HEK293 (cell line): Measurements from ENCODE around the gene INF2.

ENCODE experiments used
- CTCF ChIA-PET: fragments of 350-600 bp; formaldehyde crosslinking; extraction: SDS; loops from one replicate; lab custom pipeline; 2021; ENCODE audit warnings: antibody characterized with exemption; lab: Yijun Ruan, JAX
- POLR2A ChIA-PET: fragments of 300-600 bp; formaldehyde crosslinking; extraction: SDS; loops from one replicate; lab custom pipeline; 2020; ENCODE audit warnings: antibody characterized with exemption, inconsistent platforms; lab: Yijun Ruan, JAX
- H3K27ac ChIP-seq: fragments of 200-500 bp; sonication (Bioruptor generic); 2 replicates; pipeline ENCODE4 v1.5.1; 2014; ENCODE audit warnings: low read depth, low read length, control low read depth, inconsistent platforms; ENCODE audit errors: extremely low read depth
- H3K36me3 ChIP-seq, 2 experiments: fragments of 200-500 bp in 1 of 2; sonication (Bioruptor generic) in 1 of 2; 1 replicate in 1 of 2; 2 replicates in 1 of 2; pipeline ENCODE4 v1.5.1; 2014 to 2017; ENCODE audit warnings: inconsistent platforms in 2 of 2, low read length in 2 of 2; ENCODE audit not compliant: control insufficient read depth in 2 of 2, insufficient read depth in 1 of 2
- H3K4me1 ChIP-seq: fragments of 200-500 bp; sonication (Bioruptor generic); 2 replicates; pipeline ENCODE4 v1.5.1; 2014; ENCODE audit warnings: mild to moderate bottlenecking, low read length, inconsistent platforms; ENCODE audit not compliant: control insufficient read depth, insufficient read depth
- H3K4me3 ChIP-seq: 2 replicates; pipeline ENCODE4 v1.5.1; 2011; ENCODE audit warnings: low read depth, mild to moderate bottlenecking, control low read depth, low read length, moderate library complexity
- H3K9me3 ChIP-seq: fragments of 200-500 bp; sonication (Bioruptor generic); 2 replicates; pipeline ENCODE4 v1.5.1; 2014; ENCODE audit warnings: low read depth, low read length, inconsistent platforms; ENCODE audit not compliant: control insufficient read depth, insufficient read depth
- HOXA7 ChIP-seq: sonication (generic); formaldehyde crosslinking; IDR thresholded peaks from 2 replicates; pipeline ENCODE4 v1.8.1; 2022; ENCODE audit warnings: missing genetic modification reagents, borderline replicate concordance
- KLF10 ChIP-seq: fragments of 450-650 bp; IDR thresholded peaks from 2 replicates; pipeline ENCODE4 v1.5.1; 2018; ENCODE audit warnings: missing biosample characterization, mild to moderate bottlenecking, missing genetic modification characterization
- PRDM1 ChIP-seq: fragments of 450-650 bp; formaldehyde crosslinking; IDR thresholded peaks from 2 replicates; pipeline ENCODE4; 2016; ENCODE audit warnings: missing biosample characterization, missing genetic modification characterization
- REPIN1 ChIP-seq: fragments of 450-650 bp; formaldehyde crosslinking; IDR thresholded peaks from 2 replicates; pipeline ENCODE4 v1.5.1; 2017; ENCODE audit warnings: missing biosample characterization, missing genetic modification characterization, low read depth
- SALL2 ChIP-seq: fragments of 450-650 bp; formaldehyde crosslinking; IDR thresholded peaks from 2 replicates; pipeline ENCODE4 v1.5.0; 2017; ENCODE audit warnings: missing biosample characterization, mild to moderate bottlenecking, missing genetic modification characterization, borderline replicate concordance
- ZBTB21 ChIP-seq: fragments of 450-650 bp; formaldehyde crosslinking; IDR thresholded peaks from 2 replicates; pipeline ENCODE4 v1.5.1; 2017; ENCODE audit warnings: missing biosample characterization, missing genetic modification characterization
- ZNF121 ChIP-seq: fragments of 450-650 bp; formaldehyde crosslinking; IDR thresholded peaks from 2 replicates; pipeline ENCODE4 v1.5.1; 2016; ENCODE audit warnings: missing biosample characterization, missing genetic modification characterization
- ZNF140 ChIP-seq: fragments of 450-650 bp; formaldehyde crosslinking; IDR thresholded peaks from 2 replicates; pipeline ENCODE4 v1.5.1; 2016; ENCODE audit warnings: missing biosample characterization, missing genetic modification characterization
- ZNF184 ChIP-seq: fragments of 450-650 bp; IDR thresholded peaks from 2 replicates; pipeline ENCODE4 v1.5.1; 2018; ENCODE audit warnings: missing biosample characterization, mild to moderate bottlenecking, missing genetic modification characterization
- ZNF23 ChIP-seq: fragments of 450-650 bp; formaldehyde crosslinking; IDR thresholded peaks from 2 replicates; pipeline ENCODE4 v1.5.1; 2016; ENCODE audit warnings: missing biosample characterization, missing genetic modification characterization, borderline replicate concordance
- ZNF394 ChIP-seq: fragments of 450-650 bp; formaldehyde crosslinking; IDR thresholded peaks from 2 replicates; pipeline ENCODE4 v1.5.1; 2016; ENCODE audit warnings: missing biosample characterization, missing genetic modification characterization, mild to moderate bottlenecking, moderate library complexity, borderline replicate concordance
- ZNF664 ChIP-seq: fragments of 450-650 bp; formaldehyde crosslinking; IDR thresholded peaks from 2 replicates; pipeline ENCODE4 v1.5.1; 2016; ENCODE audit warnings: missing biosample characterization, missing genetic modification characterization
- ZNF768 ChIP-seq: fragments of 450-650 bp; formaldehyde crosslinking; IDR thresholded peaks from 2 replicates; pipeline ENCODE4 v1.5.1; 2018; ENCODE audit warnings: missing biosample characterization, mild to moderate bottlenecking, missing genetic modification characterization
- ZNF792 ChIP-seq: fragments of 450-650 bp; formaldehyde crosslinking; IDR thresholded peaks from 2 replicates; pipeline ENCODE4 v1.5.1; 2016; ENCODE audit warnings: missing biosample characterization, missing genetic modification characterization
- TF ChIP-seq, protein P1 (sequence below): fragments of 450-650 bp; formaldehyde crosslinking; conservative IDR thresholded peaks from 2 replicates; pipeline ENCODE4 v1.5.1; 2016; ENCODE audit warnings: low read depth, missing biosample characterization, missing genetic modification characterization
- TF ChIP-seq, protein P2 (sequence below): fragments of 450-650 bp; formaldehyde crosslinking; IDR thresholded peaks from 2 replicates; pipeline ENCODE4 v1.5.1; 2016; ENCODE audit warnings: missing biosample characterization, missing genetic modification characterization

Gene INF2

DNA sequence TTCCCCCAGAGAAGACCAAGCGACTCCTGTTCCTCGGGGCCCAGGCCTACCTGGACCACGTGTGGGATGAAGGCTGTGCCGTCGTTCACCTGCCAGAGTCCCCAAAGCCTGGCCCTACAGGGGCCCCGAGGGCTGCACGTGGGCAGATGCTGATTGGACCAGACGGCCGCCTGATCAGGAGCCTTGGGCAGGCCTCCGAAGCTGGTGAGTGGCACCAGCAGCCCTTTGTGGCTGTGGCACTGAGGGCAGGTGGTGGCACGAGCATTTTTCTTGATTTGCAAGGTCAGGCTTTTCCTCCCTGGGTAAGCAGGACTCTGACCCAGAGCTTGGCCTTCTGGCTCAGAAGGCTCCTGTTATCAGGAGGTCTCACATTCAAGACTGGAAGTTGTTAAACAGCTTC lies 66.2 kb downstream of the INF2 start (continued):
- TF ChIP-seq, protein P1, sequence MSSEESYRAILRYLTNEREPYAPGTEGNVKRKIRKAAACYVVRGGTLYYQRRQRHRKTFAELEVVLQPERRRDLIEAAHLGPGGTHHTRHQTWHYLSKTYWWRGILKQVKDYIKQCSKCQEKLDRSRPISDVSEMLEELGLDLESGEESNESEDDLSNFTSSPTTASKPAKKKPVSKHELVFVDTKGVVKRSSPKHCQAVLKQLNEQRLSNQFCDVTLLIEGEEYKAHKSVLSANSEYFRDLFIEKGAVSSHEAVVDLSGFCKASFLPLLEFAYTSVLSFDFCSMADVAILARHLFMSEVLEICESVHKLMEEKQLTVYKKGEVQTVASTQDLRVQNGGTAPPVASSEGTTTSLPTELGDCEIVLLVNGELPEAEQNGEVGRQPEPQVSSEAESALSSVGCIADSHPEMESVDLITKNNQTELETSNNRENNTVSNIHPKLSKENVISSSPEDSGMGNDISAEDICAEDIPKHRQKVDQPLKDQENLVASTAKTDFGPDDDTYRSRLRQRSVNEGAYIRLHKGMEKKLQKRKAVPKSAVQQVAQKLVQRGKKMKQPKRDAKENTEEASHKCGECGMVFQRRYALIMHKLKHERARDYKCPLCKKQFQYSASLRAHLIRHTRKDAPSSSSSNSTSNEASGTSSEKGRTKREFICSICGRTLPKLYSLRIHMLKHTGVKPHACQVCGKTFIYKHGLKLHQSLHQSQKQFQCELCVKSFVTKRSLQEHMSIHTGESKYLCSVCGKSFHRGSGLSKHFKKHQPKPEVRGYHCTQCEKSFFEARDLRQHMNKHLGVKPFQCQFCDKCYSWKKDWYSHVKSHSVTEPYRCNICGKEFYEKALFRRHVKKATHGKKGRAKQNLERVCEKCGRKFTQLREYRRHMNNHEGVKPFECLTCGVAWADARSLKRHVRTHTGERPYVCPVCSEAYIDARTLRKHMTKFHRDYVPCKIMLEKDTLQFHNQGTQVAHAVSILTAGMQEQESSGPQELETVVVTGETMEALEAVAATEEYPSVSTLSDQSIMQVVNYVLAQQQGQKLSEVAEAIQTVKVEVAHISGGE = no peak
- TF ChIP-seq HOXA7 (CRISPR knock-in tag) (no peak), ZNF664 (no peak), SALL2 (tag by site-specific recombination) (no peak), ZNF121 (tag by site-specific recombination) (no peak)
- TF ChIP-seq, protein P2, sequence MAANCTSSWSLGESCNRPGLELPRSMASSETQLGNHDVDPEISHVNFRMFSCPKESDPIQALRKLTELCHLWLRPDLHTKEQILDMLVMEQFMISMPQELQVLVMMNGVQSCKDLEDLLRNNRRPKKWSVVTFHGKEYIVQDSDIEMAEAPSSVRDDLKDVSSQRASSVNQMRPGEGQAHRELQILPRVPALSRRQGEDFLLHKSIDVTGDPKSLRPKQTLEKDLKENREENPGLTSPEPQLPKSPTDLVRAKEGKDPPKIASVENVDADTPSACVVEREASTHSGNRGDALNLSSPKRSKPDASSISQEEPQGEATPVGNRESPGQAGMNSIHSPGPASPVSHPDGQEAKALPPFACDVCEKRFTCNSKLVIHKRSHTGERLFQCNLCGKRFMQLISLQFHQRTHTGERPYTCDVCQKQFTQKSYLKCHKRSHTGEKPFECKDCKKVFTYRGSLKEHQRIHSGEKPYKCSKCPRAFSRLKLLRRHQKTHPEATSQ (tag by site-specific recombination) = no peak

DNA sequence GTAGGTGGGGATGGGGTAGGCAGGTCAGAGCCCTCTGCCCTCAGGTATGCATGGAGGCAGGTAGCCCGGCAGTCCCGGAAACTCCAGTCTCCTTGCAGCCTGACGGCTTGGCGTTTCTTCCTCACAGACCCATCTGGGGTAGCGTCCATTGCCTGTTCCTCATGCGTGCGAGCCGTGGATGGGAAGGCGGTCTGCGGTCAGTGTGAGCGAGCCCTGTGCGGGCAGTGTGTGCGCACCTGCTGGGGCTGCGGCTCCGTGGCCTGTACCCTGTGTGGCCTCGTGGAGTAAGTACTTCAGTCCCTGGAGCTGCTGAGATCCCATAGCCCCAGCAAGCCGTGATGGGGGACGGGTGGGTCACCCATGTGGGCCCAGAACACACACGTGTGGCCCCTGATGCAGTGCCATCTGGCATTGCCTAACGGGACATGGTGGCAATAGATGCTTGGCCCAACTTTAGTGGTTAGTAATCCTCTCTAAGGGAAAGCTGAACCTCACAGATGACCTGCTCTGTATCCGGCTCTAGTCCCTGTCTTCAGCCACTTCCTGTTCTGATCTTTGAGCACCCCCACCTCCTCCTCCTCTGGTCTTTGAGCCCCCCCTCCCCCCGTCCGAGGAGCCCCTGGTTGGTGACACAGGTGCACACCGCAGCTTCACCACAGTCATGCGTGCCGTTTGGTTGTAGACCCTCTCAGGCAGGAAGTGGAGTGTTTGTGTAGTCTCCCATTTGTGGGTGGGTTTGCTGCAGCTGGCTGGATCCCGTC lies 67.2 kb downstream of the INF2 start:
- CTCF ChIA-PET = no interaction called here
- TF ChIP-seq ZBTB21 (tag by site-specific recombination) = no peak
- TF ChIP-seq, all 188 proteins: peak for 0
- H3K4me1 ChIP-seq = no peaks in the 10 kb centered on the region; the same call in 1 of the 2 replicates
- POLR2A ChIA-PET = no interaction called here
- H3K4me3 ChIP-seq = no peak overlapping the region
- H3K36me3 ChIP-seq = peaks cover 2 to 78% of the 10 kb centered on the region in 2 experiments; a peak in 2 of 3 replicates
- H3K27ac ChIP-seq = no peak overlapping the region
- H3K9me3 ChIP-seq = no peaks in the 10 kb centered on the region

DNA sequence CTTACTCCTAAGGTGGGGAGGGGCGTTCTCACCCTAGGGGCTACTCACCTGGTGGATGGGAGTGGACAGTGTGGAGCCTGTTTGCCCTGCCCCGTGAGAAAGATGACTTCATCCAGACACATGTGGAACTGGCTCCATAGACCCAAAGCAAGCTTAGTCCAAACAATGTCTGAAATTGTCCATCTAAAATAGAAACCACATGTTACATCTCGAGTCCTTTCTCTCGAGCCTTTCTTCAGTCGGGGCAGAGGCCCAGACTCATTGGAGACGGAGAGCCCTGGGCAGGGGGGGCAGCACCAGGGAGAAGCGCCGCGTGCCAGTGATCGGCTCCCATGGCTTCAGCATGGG lies 67.8 kb downstream of the INF2 start:
- no peaks in the 10 kb centered on the region for H3K9me3 ChIP-seq
- peaks cover 8 to 83% of the 10 kb centered on the region in 2 experiments; a peak in 2 of 3 replicates for H3K36me3 ChIP-seq
- CTCF ChIA-PET = interaction anchor here (0.6 kb wide), 1 partner anchor 11 kb away, joined by 3 read pairs; no protein-coding TSS in a partner anchor
- H3K4me1 ChIP-seq = no peaks in the 10 kb centered on the region; the same call in 1 of the 2 replicates
- TF ChIP-seq ZNF23 (no peak), ZNF792 (no peak), ZNF768 (tag by site-specific recombination) (no peak)
- H3K4me3 ChIP-seq = no peak overlapping the region
- H3K27ac ChIP-seq = no peak overlapping the region
- POLR2A ChIA-PET = no interaction called here

DNA sequence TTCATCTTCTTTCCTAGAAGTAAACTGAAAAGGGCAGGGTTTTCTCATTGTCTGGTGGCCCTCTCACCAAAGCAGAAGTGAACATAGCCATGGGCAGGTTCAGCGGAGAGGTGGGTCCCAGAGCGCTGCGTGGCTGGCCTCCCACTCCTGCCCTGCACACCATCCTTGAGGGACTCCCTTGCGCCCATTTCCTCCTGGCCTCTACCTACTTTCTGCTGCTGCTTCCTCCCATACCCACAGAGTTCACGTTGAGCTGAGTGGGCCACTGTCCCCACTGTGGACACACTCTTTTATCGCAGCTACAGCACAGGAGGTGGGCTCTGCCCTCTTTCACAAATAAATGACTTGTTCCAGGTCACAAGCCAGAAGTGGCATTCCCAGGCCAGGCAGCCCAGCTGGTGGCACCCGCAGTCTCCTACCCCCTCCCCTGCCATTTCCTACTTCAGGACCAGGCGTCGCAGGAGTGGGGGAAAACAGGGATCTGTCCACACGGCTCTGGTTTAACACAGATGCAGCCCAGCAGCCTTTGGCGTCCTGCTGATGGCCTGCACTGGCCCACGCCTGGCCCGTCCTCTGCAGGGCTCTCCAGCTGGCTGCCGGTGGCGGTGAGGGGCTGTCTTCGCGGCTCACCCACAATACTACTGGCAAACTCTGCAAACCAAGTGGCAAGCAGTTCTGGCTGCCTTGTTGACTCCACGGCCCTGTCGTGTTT lies 68.4 kb downstream of the INF2 start:
- H3K4me1 ChIP-seq = no peaks in the 10 kb centered on the region; the same call in 1 of the 2 replicates
- H3K4me3 ChIP-seq = no peak overlapping the region
- no peak overlapping the region for H3K27ac ChIP-seq
- H3K36me3 ChIP-seq = peaks cover 8 to 87% of the 10 kb centered on the region in 2 experiments; a peak in 2 of 3 replicates
- POLR2A ChIA-PET = no interaction called here
- no peaks in the 10 kb centered on the region for H3K9me3 ChIP-seq
- TF ChIP-seq ZNF394 (tag by site-specific recombination) (no peak), KLF10 (tag by site-specific recombination) (no peak), PRDM1 (tag by site-specific recombination) (no peak), REPIN1 (tag by site-specific recombination) (no peak), ZNF184 (tag by site-specific recombination) (no peak), ZNF140 (tag by site-specific recombination) (no peak)
- CTCF ChIA-PET = interaction anchor here (0.6 to 1.9 kb wide), 2 partner anchors 11 kb away, joined by 3 to 6 read pairs; no protein-coding TSS in a partner anchor
